ENCODE results near the gene NDUFB10. TPM values are rescaled to one million over a fixed set of nuclear protein-coding genes. Genes with fewer than 3 reads are reported as not detected.

Gene NDUFB10
- total RNA-seq, 2 donors from 2014 or later = 108 to 197 TPM

- no peak overlapping the region for H3K4me3 ChIP-seq
- H3K27ac ChIP-seq = no peak overlapping the region
- H3K4me1 ChIP-seq (ENCODE audit: control insufficient read depth in 1 of 2, low read depth in 2 of 2) = peaks cover 3 to 13% of the 10 kb centered on the region in 2 donors
- H3K27me3 ChIP-seq (replicated peaks; ENCODE audit: insufficient read depth) = no peaks in the 10 kb centered on the region
- TF ChIP-seq CTCF (IDR thresholded peaks at IDR 0.05) = no peak
- no peaks in the 10 kb centered on the region for H3K9me3 ChIP-seq
- DNase-seq (ENCODE audit: low spot score) (no peak), ATAC-seq (ENCODE audit: insufficient number of reproducible peaks, low FRiP score, low read depth) (no peak)
- H3K36me3 ChIP-seq = peaks cover 2% of the 10 kb centered on the region
These were observed 13.6 kb upstream of the NDUFB10 start for GRCh38 chr16:1945559-1946391.

GRCh38 chr16:1946495-1947368 is 12.6 kb upstream of the NDUFB10 start:
- H3K4me3 ChIP-seq = no peak overlapping the region
- no peak for ATAC-seq (ENCODE audit: insufficient number of reproducible peaks, low FRiP score, low read depth)
- no peak overlapping the region for H3K27ac ChIP-seq
- no peaks in the 10 kb centered on the region for H3K27me3 ChIP-seq (replicated peaks; ENCODE audit: insufficient read depth)
- no peaks in the 10 kb centered on the region for H3K36me3 ChIP-seq
- H3K4me1 ChIP-seq (ENCODE audit: control insufficient read depth in 1 of 2, low read depth in 2 of 2) = peaks cover 3 to 8% of the 10 kb centered on the region in 2 donors
- H3K9me3 ChIP-seq = no peaks in the 10 kb centered on the region
- TF ChIP-seq CTCF (IDR thresholded peaks at IDR 0.05) = no peak
- DNase-seq (ENCODE audit: low spot score) = no peak

- TF ChIP-seq CTCF (IDR thresholded peaks at IDR 0.05) = no peak
- no peaks in the 10 kb centered on the region for H3K36me3 ChIP-seq
- no peak overlapping the region for H3K4me3 ChIP-seq
- DNase-seq (ENCODE audit: low spot score) (no peak), ATAC-seq (ENCODE audit: insufficient number of reproducible peaks, low FRiP score, low read depth) (no peak)
- H3K27me3 ChIP-seq (replicated peaks; ENCODE audit: insufficient read depth) = no peaks in the 10 kb centered on the region
- peaks cover 0 to 2% of the 10 kb centered on the region in 2 donors for H3K4me1 ChIP-seq (ENCODE audit: control insufficient read depth in 1 of 2, low read depth in 2 of 2)
- no peaks in the 10 kb centered on the region for H3K9me3 ChIP-seq
- no peak overlapping the region for H3K27ac ChIP-seq
These were observed 12.0 kb upstream of the NDUFB10 start for GRCh38 chr16:1947369-1947670.

GRCh38 chr16:1949507-1949906 is 9.8 kb upstream of the NDUFB10 start:
- no peak overlapping the region for H3K4me3 ChIP-seq
- no peak overlapping the region for H3K27ac ChIP-seq
- no peak for TF ChIP-seq CTCF (IDR thresholded peaks at IDR 0.05)
- H3K9me3 ChIP-seq = no peaks in the 10 kb centered on the region
- DNase-seq (ENCODE audit: low spot score) (no peak), ATAC-seq (ENCODE audit: insufficient number of reproducible peaks, low FRiP score, low read depth) (no peak)
- H3K4me1 ChIP-seq (ENCODE audit: control insufficient read depth in 1 of 2, low read depth in 2 of 2) = no peaks in the 10 kb centered on the region
- H3K27me3 ChIP-seq (replicated peaks; ENCODE audit: insufficient read depth) = no peaks in the 10 kb centered on the region
- H3K36me3 ChIP-seq = no peaks in the 10 kb centered on the region

- Histone ChIP-seq H3K27me3 (replicated peaks; ENCODE audit: insufficient read depth) (no peaks in the 10 kb centered on the region), H3K4me1 (ENCODE audit: control insufficient read depth in 1 of 2, low read depth in 2 of 2) (no peaks in the 10 kb centered on the region), H3K4me3 (no peak overlapping the region), H3K36me3 (no peaks in the 10 kb centered on the region), H3K9me3 (no peaks in the 10 kb centered on the region), H3K27ac (no peak overlapping the region)
- no peak for DNase-seq (ENCODE audit: low spot score)
- no peak for TF ChIP-seq CTCF (IDR thresholded peaks at IDR 0.05)
- ATAC-seq (ENCODE audit: insufficient number of reproducible peaks, low FRiP score, low read depth) = no peak
These were observed 9.3 kb upstream of the NDUFB10 start for GRCh38 chr16:1950047-1950446.

All from thoracic aorta (tissue), 2 donors.